Muscle of back (tissue), 11 donors: ENCODE measurements around the gene SELPLG. TPM values are rescaled to one million over a fixed set of nuclear protein-coding genes. Genes with fewer than 3 reads are reported as not detected.
"Not testable (repeated sequence)": the region's sequence is repeated elsewhere in the genome, so short reads cannot be mapped to it uniquely, and the experiment has no call there.

Experiments used
- DNase-seq, 3 donors: peaks; one replicate each; pipeline versions ENCODE4 v3.0.0 to v3.0.0-alpha.2; 2013
- polyA plus RNA-seq, 10 donors: library from polyadenylated mRNA; unstranded; fragments of 120-200 nt; gene quantifications; one replicate each; pipeline ENCODE4 v1.2.1, GENCODE V29; 2013; ENCODE audit not compliant: insufficient read length in 10 of 10

The SELPLG gene
- polyA plus RNA-seq, 10 donors = 3.6 to 13.0 (median 4.3) TPM

- DNase-seq = not testable (repeated sequence)
Observed at GRCh38 chr12:108574276-108574675, 59.4 kb downstream of the SELPLG start.

DNA sequence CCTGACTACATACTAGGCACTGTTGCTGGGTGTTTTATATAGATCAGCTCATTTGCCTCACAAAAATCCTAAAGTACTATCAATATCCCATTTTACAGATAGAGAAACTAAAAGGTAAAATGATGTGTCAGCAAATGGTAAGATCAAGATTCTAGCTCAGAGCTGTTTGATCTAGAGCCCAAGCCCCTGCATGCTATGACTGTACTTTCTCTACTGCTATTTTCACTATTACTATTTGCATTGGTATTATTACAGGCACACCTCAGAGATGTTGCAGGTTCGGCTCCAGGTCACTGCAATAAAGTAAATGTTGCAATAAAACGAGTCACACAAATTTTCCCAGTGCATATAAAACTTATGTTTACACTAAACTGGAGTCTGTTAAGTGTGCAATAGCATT is 60.4 kb downstream of the SELPLG start:
- no peak for DNase-seq

GRCh38 chr12:108572166-108572790 is 61.4 kb downstream of the SELPLG start:
- no peak for DNase-seq

Other genes with a start within 250 kb of the SELPLG start
- 1 to 10 TPM; 1.5 to 3.7 (median 2.5) TPM for gene FICD, start 118.6 kb downstream of the SELPLG start, polyA plus RNA-seq
- gene SART3, start 72.7 kb downstream of the SELPLG start, polyA plus RNA-seq = 10 to 100 TPM; 28.6 to 41.0 (median 35.2) TPM
- gene ISCU, start 71.3 kb downstream of the SELPLG start, polyA plus RNA-seq = 10 to 100 TPM; 82.1 to 99.6 (median 88.4) TPM
- gene TMEM119, start 35.8 kb downstream of the SELPLG start, polyA plus RNA-seq = 10 to 100 TPM; 26.2 to 71.2 (median 38.2) TPM
- gene CORO1C, start 97.6 kb upstream of the SELPLG start, polyA plus RNA-seq = 100 to 1,000 TPM in 2 of 10 donors, 10 to 100 TPM in 8; 68.2 to 108 (median 80.9) TPM
- gene SSH1, start 223.7 kb upstream of the SELPLG start, polyA plus RNA-seq = 10 to 100 TPM; 16.7 to 22.6 (median 19.7) TPM
- under 1 TPM in 7 of 10 donors, not detected in 3; 0.08 to 0.96 (median 0.16) TPM for gene DAO, start 246.2 kb upstream of the SELPLG start, polyA plus RNA-seq